HEK293 (cell line): ENCODE data around the gene DLX6.

ENCODE experiments used
- CTCF ChIP-seq: fragments of 450-650 bp; formaldehyde crosslinking; IDR thresholded peaks from 2 replicates; pipeline ENCODE4 v1.5.1; 2016; ENCODE audit warnings: missing biosample characterization, missing genetic modification characterization
- EGR2 ChIP-seq: fragments of 450-650 bp; formaldehyde crosslinking; IDR thresholded peaks from 2 replicates; pipeline ENCODE4 v1.5.1; 2016; ENCODE audit warnings: low read depth, missing biosample characterization, missing genetic modification characterization
- GLIS2 ChIP-seq: fragments of 450-650 bp; formaldehyde crosslinking; IDR thresholded peaks from 2 replicates; pipeline ENCODE4 v1.5.1; 2016; ENCODE audit warnings: missing biosample characterization, missing genetic modification characterization
- KLF8 ChIP-seq: fragments of 450-650 bp; formaldehyde crosslinking; IDR thresholded peaks from 2 replicates; pipeline ENCODE4 v1.5.1; 2016; ENCODE audit warnings: missing biosample characterization, missing genetic modification characterization
- OSR2 ChIP-seq: fragments of 450-650 bp; formaldehyde crosslinking; IDR thresholded peaks from 2 replicates; pipeline ENCODE4 v1.5.1; 2016; ENCODE audit warnings: missing biosample characterization, missing genetic modification characterization
- REST ChIP-seq: fragments of 450-650 bp; formaldehyde crosslinking; IDR thresholded peaks from 2 replicates; pipeline ENCODE4 v1.5.1; 2016; ENCODE audit warnings: missing biosample characterization, missing genetic modification characterization
- SP3 ChIP-seq: fragments of 450-650 bp; formaldehyde crosslinking; IDR thresholded peaks from 2 replicates; pipeline ENCODE4 v1.5.1; 2016; ENCODE audit warnings: missing biosample characterization, missing genetic modification characterization
- SP7 ChIP-seq: fragments of 450-650 bp; formaldehyde crosslinking; IDR thresholded peaks from 2 replicates; pipeline ENCODE4 v1.5.1; 2016; ENCODE audit warnings: missing biosample characterization, missing genetic modification characterization
- ZBTB17 ChIP-seq: fragments of 450-650 bp; formaldehyde crosslinking; IDR thresholded peaks from 2 replicates; pipeline ENCODE4 v1.5.1; 2016; ENCODE audit warnings: missing biosample characterization, missing genetic modification characterization
- ZFHX2 ChIP-seq: fragments of 450-650 bp; formaldehyde crosslinking; conservative IDR thresholded peaks from 2 replicates; pipeline ENCODE4 v1.5.1; 2016; ENCODE audit warnings: missing biosample characterization, missing genetic modification characterization
- ZIC2 ChIP-seq: fragments of 450-650 bp; formaldehyde crosslinking; IDR thresholded peaks from 2 replicates; pipeline ENCODE4 v1.5.1; 2016; ENCODE audit warnings: missing biosample characterization, missing genetic modification characterization
- ZNF2 ChIP-seq: fragments of 450-650 bp; formaldehyde crosslinking; IDR thresholded peaks from 2 replicates; pipeline ENCODE4 v1.5.1; 2016; ENCODE audit warnings: missing biosample characterization, missing genetic modification characterization
- ZNF24 ChIP-seq: fragments of 450-650 bp; formaldehyde crosslinking; IDR thresholded peaks from 2 replicates; pipeline ENCODE4 v1.5.1; 2016; ENCODE audit warnings: missing biosample characterization, missing genetic modification characterization
- ZNF266 ChIP-seq: fragments of 450-650 bp; formaldehyde crosslinking; IDR thresholded peaks from 2 replicates; pipeline ENCODE4 v1.5.1; 2016; ENCODE audit warnings: missing biosample characterization, missing genetic modification characterization, low read depth
- ZNF335 ChIP-seq: fragments of 450-650 bp; formaldehyde crosslinking; conservative IDR thresholded peaks from 2 replicates; pipeline ENCODE4 v1.5.1; 2016; ENCODE audit warnings: missing biosample characterization, missing genetic modification characterization
- ZNF341 ChIP-seq: fragments of 450-650 bp; formaldehyde crosslinking; IDR thresholded peaks from 2 replicates; pipeline ENCODE4; 2016; ENCODE audit warnings: low read depth, missing biosample characterization, missing genetic modification characterization
- ZNF366 ChIP-seq: fragments of 450-650 bp; formaldehyde crosslinking; conservative IDR thresholded peaks from 2 replicates; pipeline ENCODE4 v1.5.1; 2016; ENCODE audit warnings: missing biosample characterization, missing genetic modification characterization
- ZNF707 ChIP-seq: fragments of 450-650 bp; formaldehyde crosslinking; IDR thresholded peaks from 2 replicates; pipeline ENCODE4 v1.5.1; 2016; ENCODE audit warnings: missing biosample characterization, missing genetic modification characterization
- TF ChIP-seq, protein P1 (sequence below): fragments of 450-650 bp; formaldehyde crosslinking; IDR thresholded peaks from 2 replicates; pipeline ENCODE4 v1.5.1; 2016; ENCODE audit warnings: missing biosample characterization, missing genetic modification characterization
- TF ChIP-seq, protein P2 (sequence below): fragments of 450-650 bp; formaldehyde crosslinking; IDR thresholded peaks from 2 replicates; pipeline ENCODE4 v1.5.1; 2016; ENCODE audit warnings: missing biosample characterization, missing genetic modification characterization
- TF ChIP-seq, protein P3 (sequence below): fragments of 450-650 bp; formaldehyde crosslinking; IDR thresholded peaks from 2 replicates; pipeline ENCODE4 v1.5.1; 2016; ENCODE audit warnings: missing biosample characterization, missing genetic modification characterization
- TF ChIP-seq, protein P4 (sequence below): fragments of 450-650 bp; formaldehyde crosslinking; conservative IDR thresholded peaks from 2 replicates; pipeline ENCODE4 v1.5.1; 2016; ENCODE audit warnings: low read depth, missing biosample characterization, missing genetic modification characterization

The DLX6 gene

DNA sequence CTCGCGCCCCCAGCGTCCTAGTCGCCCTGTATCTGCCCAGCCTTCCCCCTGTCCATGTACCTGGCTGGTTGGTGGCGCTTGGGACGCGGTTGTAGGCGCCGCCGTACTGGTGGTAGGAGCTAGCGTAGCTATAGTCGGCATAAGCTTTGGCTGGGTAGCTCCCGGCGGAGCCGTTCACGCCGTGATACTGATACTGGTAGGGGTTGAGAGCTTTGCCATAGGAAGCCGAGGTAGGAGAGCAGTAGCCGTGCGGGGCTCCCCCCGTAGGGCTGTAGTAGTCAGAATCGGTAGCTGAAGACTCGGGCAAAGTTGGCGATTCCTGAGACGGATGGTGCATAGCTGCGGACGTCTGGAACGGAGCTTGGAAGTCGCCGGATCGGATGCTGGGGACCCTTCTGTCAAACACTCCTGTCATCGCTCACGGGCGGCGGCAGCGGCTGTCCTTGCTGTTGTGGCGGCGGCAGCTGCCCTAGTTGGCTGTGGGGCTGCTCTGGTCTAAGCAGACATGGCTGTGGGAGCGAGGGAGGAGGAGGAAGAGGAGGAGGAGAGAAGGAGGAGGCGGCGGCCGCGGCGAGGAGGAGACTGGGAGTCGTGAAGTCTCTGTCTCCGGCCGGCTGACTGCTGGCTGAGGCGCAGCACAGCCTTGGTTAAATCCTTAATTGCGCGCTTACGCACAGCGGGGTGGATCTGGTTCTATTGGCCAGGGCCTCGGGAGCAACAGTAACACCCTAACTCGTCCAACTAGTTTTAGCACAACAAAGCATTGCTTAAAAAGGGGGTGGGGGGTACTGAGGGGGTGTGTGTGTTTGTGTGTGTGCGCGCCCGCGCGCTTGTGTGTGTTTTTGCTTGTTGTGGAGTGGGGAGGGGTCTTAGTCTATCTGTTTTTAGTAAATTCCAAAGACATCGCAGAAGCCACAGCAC lies 19.1 kb downstream of the DLX6 start, which contains the start of gene DLX5 (continued):
- no peak for TF ChIP-seq REST (tag by site-specific recombination)
- 0 out of 2 replicates have a peak, but pooled peaks have one; percentile 46 for TF ChIP-seq ZNF24 (tag by site-specific recombination)
- TF ChIP-seq OSR2 (tag by site-specific recombination), result peak; percentile 85
- TF ChIP-seq ZNF335 (tag by site-specific recombination), result peak; percentile 73
- no peak for TF ChIP-seq ZNF266 (tag by site-specific recombination)
- TF ChIP-seq, protein P1, sequence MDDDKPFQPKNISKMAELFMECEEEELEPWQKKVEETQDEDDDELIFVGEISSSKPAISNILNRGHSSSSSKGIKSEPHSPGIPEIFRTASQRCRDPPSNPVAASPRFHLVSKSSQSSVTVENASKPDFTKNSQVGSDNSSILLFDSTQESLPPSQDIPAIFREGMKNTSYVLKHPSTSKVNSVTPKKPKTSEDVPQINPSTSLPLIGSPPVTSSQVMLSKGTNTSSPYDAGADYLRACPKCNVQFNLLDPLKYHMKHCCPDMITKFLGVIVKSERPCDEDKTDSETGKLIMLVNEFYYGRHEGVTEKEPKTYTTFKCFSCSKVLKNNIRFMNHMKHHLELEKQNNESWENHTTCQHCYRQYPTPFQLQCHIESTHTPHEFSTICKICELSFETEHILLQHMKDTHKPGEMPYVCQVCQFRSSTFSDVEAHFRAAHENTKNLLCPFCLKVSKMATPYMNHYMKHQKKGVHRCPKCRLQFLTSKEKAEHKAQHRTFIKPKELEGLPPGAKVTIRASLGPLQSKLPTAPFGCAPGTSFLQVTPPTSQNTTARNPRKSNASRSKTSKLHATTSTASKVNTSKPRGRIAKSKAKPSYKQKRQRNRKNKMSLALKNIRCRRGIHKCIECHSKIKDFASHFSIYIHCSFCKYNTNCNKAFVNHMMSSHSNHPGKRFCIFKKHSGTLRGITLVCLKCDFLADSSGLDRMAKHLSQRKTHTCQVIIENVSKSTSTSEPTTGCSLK (tag by site-specific recombination), result no peak
- TF ChIP-seq KLF8 (tag by site-specific recombination), result 0 out of 2 replicates have a peak, but pooled peaks have one; percentile 35
- TF ChIP-seq, protein P2, sequence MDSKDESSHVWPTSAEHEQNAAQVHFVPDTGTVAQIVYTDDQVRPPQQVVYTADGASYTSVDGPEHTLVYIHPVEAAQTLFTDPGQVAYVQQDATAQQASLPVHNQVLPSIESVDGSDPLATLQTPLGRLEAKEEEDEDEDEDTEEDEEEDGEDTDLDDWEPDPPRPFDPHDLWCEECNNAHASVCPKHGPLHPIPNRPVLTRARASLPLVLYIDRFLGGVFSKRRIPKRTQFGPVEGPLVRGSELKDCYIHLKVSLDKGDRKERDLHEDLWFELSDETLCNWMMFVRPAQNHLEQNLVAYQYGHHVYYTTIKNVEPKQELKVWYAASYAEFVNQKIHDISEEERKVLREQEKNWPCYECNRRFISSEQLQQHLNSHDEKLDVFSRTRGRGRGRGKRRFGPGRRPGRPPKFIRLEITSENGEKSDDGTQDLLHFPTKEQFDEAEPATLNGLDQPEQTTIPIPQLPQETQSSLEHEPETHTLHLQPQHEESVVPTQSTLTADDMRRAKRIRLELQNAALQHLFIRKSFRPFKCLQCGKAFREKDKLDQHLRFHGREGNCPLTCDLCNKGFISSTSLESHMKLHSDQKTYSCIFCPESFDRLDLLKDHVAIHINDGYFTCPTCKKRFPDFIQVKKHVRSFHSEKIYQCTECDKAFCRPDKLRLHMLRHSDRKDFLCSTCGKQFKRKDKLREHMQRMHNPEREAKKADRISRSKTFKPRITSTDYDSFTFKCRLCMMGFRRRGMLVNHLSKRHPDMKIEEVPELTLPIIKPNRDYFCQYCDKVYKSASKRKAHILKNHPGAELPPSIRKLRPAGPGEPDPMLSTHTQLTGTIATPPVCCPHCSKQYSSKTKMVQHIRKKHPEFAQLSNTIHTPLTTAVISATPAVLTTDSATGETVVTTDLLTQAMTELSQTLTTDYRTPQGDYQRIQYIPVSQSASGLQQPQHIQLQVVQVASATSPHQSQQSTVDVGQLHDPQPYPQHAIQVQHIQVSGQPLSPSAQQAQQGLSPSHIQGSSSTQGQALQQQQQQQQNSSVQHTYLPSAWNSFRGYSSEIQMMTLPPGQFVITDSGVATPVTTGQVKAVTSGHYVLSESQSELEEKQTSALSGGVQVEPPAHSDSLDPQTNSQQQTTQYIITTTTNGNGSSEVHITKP, result peak; percentile 14; the same call in 1 of the 2 replicates
- TF ChIP-seq ZIC2 (tag by site-specific recombination), result peak; percentile 7; the same call in 1 of the 2 replicates
- peak; percentile 92 for TF ChIP-seq ZNF366
- TF ChIP-seq SP3 (tag by site-specific recombination), result peak; percentile 21; the same call in 1 of the 2 replicates
- no peak for TF ChIP-seq ZNF707
- peak; percentile 80 for TF ChIP-seq ZBTB17 (tag by site-specific recombination)
- peak; percentile 85 for TF ChIP-seq GLIS2
- TF ChIP-seq ZNF2 (tag by site-specific recombination), result peak; percentile 56; the same call in 1 of the 2 replicates
- TF ChIP-seq SP7 (tag by site-specific recombination), result 0 out of 2 replicates have a peak, but pooled peaks have one; percentile 15
- TF ChIP-seq, protein P3, sequence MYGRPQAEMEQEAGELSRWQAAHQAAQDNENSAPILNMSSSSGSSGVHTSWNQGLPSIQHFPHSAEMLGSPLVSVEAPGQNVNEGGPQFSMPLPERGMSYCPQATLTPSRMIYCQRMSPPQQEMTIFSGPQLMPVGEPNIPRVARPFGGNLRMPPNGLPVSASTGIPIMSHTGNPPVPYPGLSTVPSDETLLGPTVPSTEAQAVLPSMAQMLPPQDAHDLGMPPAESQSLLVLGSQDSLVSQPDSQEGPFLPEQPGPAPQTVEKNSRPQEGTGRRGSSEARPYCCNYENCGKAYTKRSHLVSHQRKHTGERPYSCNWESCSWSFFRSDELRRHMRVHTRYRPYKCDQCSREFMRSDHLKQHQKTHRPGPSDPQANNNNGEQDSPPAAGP (tag by site-specific recombination), result no peak
- peak; percentile 62 for TF ChIP-seq EGR2 (tag by site-specific recombination)
- TF ChIP-seq CTCF (tag by site-specific recombination), result peak; percentile 87
- TF ChIP-seq ZNF341 (tag by site-specific recombination), result peak; percentile 82
- peak; percentile 69; the same call in 1 of the 2 replicates for TF ChIP-seq ZFHX2 (tag by site-specific recombination)
- TF ChIP-seq, protein P4, sequence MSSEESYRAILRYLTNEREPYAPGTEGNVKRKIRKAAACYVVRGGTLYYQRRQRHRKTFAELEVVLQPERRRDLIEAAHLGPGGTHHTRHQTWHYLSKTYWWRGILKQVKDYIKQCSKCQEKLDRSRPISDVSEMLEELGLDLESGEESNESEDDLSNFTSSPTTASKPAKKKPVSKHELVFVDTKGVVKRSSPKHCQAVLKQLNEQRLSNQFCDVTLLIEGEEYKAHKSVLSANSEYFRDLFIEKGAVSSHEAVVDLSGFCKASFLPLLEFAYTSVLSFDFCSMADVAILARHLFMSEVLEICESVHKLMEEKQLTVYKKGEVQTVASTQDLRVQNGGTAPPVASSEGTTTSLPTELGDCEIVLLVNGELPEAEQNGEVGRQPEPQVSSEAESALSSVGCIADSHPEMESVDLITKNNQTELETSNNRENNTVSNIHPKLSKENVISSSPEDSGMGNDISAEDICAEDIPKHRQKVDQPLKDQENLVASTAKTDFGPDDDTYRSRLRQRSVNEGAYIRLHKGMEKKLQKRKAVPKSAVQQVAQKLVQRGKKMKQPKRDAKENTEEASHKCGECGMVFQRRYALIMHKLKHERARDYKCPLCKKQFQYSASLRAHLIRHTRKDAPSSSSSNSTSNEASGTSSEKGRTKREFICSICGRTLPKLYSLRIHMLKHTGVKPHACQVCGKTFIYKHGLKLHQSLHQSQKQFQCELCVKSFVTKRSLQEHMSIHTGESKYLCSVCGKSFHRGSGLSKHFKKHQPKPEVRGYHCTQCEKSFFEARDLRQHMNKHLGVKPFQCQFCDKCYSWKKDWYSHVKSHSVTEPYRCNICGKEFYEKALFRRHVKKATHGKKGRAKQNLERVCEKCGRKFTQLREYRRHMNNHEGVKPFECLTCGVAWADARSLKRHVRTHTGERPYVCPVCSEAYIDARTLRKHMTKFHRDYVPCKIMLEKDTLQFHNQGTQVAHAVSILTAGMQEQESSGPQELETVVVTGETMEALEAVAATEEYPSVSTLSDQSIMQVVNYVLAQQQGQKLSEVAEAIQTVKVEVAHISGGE (tag by site-specific recombination), result 0 out of 2 replicates have a peak, but pooled peaks have one; percentile 2
